Kidney (tissue), 14 donors: ENCODE measurements around the gene HELQ. TPM values are rescaled to one million over a fixed set of nuclear protein-coding genes. Genes with fewer than 3 reads are reported as not detected.

ENCODE experiments used
- DNase-seq, 5 donors: peaks; one replicate each; pipeline ENCODE4 v3.0.0-alpha.2; 2013 to 2020
- FAIRE-seq: peaks from 2 replicates; lab custom pipeline; 2012; peaks lifted over from hg19 to GRCh38; lab: Jason Lieb, UNC
- H3K27ac ChIP-seq, 2 donors: one replicate each; pipeline ENCODE4 v1.7.0; 2013; ENCODE audit warnings: low read depth in 2 of 2, low read length in 2 of 2, inconsistent platforms in 1 of 2
- H3K27me3 ChIP-seq: one replicate; pipeline ENCODE4 v1.7.1; 2013; ENCODE audit warnings: low read length, inconsistent platforms; ENCODE audit not compliant: control insufficient read depth, insufficient read depth
- H3K36me3 ChIP-seq, 3 donors: one replicate each; pipeline versions ENCODE4 v1.7.0 to v1.7.1; 2013; ENCODE audit warnings: low read length in 3 of 3, control low read depth in 1 of 3, inconsistent platforms in 1 of 3; ENCODE audit not compliant: insufficient read depth in 3 of 3, control insufficient read depth in 2 of 3
- H3K4me1 ChIP-seq, 3 donors: one replicate each; pipeline versions ENCODE4 v1.7.0 to v1.7.1; 2013; ENCODE audit warnings: low read length in 3 of 3, inconsistent platforms in 1 of 3, low read depth in 1 of 3; ENCODE audit not compliant: control insufficient read depth in 2 of 3, insufficient read depth in 2 of 3
- H3K4me3 ChIP-seq, 3 donors: one replicate each; pipeline versions ENCODE4 v1.7.0 to v1.8.1; 2013; ENCODE audit warnings: low read length in 3 of 3, control low read depth in 1 of 3, inconsistent platforms in 1 of 3
- H3K9ac ChIP-seq, 3 donors: one replicate each; pipeline versions ENCODE4 v1.7.0 to v1.7.1; 2013; ENCODE audit warnings: low read length in 3 of 3, control low read depth in 1 of 3, inconsistent platforms in 1 of 3
- H3K9me3 ChIP-seq, 3 donors: one replicate each; pipeline versions ENCODE4 v1.7.0 to v1.7.1; 2013; ENCODE audit warnings: low read length in 3 of 3, control low read depth in 1 of 3, inconsistent platforms in 1 of 3; ENCODE audit not compliant: control insufficient read depth in 2 of 3, insufficient read depth in 1 of 3
- intact Hi-C: fragments of 100-400 bp; cut with DNase I; formaldehyde crosslinking; loops from one replicate; pipeline ENCODE4 v1.11.1; 2022
- polyA plus RNA-seq: library from polyadenylated mRNA; stranded (reverse); fragments of 350-450 nt; fragmentation: Illumina TruSeq; extraction: RNeasy Lipid Tissue Mini Kit (QIAGEN cat#74804); gene quantifications from one replicate; pipeline ENCODE4 v1.2.3, GENCODE V29; 2014; ENCODE audit warnings: low read depth, low replicate concordance; ENCODE audit not compliant: insufficient read depth
- total RNA-seq: library from RNA; stranded (reverse); fragmentation: NEBNext Ultra II Directional; extraction: Animal tissue kit (Norgen Biotek cat#: 25700); gene quantifications from one replicate; pipeline ENCODE4 v1.2.1, GENCODE V29; 2021
- TF ChIP-seq, protein P1 (sequence below): IDR thresholded peaks from 3 replicates; pipeline ENCODE4 v1.5.1; 2012; ENCODE audit warnings: mild to moderate bottlenecking, moderate library complexity, borderline replicate concordance; ENCODE audit not compliant: insufficient read depth; ENCODE audit errors: extremely low read depth
- donor health status: control.
- donor health status: control.
- donor health status: control.
- donor health status: control.
- donor health status: control.
- donor health status: DM: yes; HTN: yes; CAD: no.
- donor health status: Normal renal cell carcinoma (clear cell type).

HELQ gene
- total and polyA plus RNA-seq, 2 donors from 2014 or later = 14.3 to 20.9 TPM

DNA sequence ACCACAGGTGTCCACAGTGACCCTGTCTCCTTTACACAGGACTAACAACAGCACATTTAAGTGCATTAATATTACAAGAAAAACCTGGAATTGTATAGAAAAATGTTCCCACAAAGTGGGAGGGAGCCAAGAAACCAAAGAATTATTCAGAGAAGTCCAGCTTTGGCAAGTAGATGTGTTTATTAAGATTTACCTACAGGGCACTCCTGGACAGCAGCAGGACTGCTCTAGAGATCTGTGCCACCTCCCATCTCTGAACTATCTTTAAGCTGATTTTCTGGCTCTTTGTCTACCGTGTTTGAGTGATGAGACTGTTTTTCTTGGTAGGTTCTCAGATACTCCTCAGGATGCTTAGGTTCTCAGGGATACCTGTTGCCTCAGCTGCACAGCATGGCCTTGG is 82.7 kb downstream of the HELQ start:
- Histone ChIP-seq H3K4me1 (peaks cover 0 to 8% (median 0%) of the 10 kb centered on the region in 3 donors), H3K27me3 (no peaks in the 10 kb centered on the region), H3K9me3 (no peaks in the 10 kb centered on the region), H3K4me3 (no peak overlapping the region), H3K27ac (peak overlapping the region in 1 of 2 donors; percentile 54), H3K36me3 (no peaks in the 10 kb centered on the region), H3K9ac (no peak overlapping the region)
- intact Hi-C loops = no loop called here
- FAIRE-seq (no peak), DNase-seq (no peak)
- TF ChIP-seq, protein P1, sequence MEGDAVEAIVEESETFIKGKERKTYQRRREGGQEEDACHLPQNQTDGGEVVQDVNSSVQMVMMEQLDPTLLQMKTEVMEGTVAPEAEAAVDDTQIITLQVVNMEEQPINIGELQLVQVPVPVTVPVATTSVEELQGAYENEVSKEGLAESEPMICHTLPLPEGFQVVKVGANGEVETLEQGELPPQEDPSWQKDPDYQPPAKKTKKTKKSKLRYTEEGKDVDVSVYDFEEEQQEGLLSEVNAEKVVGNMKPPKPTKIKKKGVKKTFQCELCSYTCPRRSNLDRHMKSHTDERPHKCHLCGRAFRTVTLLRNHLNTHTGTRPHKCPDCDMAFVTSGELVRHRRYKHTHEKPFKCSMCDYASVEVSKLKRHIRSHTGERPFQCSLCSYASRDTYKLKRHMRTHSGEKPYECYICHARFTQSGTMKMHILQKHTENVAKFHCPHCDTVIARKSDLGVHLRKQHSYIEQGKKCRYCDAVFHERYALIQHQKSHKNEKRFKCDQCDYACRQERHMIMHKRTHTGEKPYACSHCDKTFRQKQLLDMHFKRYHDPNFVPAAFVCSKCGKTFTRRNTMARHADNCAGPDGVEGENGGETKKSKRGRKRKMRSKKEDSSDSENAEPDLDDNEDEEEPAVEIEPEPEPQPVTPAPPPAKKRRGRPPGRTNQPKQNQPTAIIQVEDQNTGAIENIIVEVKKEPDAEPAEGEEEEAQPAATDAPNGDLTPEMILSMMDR = no peak

DNA sequence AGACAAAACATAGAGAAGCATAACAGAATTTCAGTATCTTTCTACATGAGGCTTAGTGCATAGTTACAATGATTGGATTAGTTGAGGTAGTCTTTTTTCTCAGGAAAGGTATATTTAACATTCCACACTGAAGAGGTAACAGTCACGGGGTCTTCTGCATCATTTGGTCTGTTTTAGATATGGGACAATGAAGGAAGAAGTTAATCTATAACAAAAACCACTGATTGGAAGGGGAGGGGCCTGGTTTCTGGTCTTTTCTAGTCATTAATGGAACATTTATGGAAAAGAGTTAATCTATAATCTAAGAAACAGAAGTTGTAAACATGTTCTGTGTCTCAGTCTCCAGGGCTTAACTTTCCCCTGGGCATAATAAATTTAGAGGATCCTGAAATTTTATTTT is 83.7 kb downstream of the HELQ start:
- intact Hi-C loops = no loop called here
- peaks cover 0 to 8% (median 0%) of the 10 kb centered on the region in 3 donors for H3K4me1 ChIP-seq
- H3K4me3 ChIP-seq = no peak overlapping the region
- no peaks in the 10 kb centered on the region for H3K36me3 ChIP-seq
- DNase-seq = peak in 1 of 5 donors; percentile 39
- H3K9ac ChIP-seq = no peak overlapping the region
- TF ChIP-seq, protein P1 = no peak
- FAIRE-seq = peak; percentile 8
- H3K9me3 ChIP-seq = peaks cover 0 to under 1% (median 0%) of the 10 kb centered on the region in 3 donors
- no peaks in the 10 kb centered on the region for H3K27me3 ChIP-seq
- no peak overlapping the region for H3K27ac ChIP-seq

DNA sequence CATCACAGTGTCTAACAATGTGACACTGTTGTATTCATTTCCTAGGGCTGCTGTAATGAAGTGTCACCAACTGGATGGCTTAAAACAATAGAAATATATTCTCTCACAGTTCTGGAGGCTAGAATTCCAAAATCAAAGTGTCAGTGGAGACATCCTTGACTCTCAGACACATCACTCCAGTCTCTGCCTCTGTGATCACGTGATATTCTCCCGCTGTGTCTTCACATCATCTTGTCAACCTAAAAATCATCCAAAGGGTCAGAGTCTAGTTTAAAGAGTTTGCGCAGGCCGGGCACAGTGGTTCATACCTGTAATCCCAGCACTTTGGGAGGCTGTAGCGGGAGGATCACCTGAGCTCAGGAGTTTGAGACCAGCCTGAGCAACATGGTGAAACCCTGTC is 84.4 kb downstream of the HELQ start:
- DNase-seq = no peak
- H3K9me3 ChIP-seq = peaks cover 0 to 1% (median 0%) of the 10 kb centered on the region in 3 donors
- no peak overlapping the region for H3K4me3 ChIP-seq
- no peaks in the 10 kb centered on the region for H3K36me3 ChIP-seq
- no peak overlapping the region for H3K9ac ChIP-seq
- TF ChIP-seq, protein P1 = no peak
- no peaks in the 10 kb centered on the region for H3K27me3 ChIP-seq
- H3K27ac ChIP-seq = peak overlapping the region in 1 of 2 donors; percentile 68
- peaks cover 0 to 8% (median 0%) of the 10 kb centered on the region in 3 donors for H3K4me1 ChIP-seq
- FAIRE-seq = no peak
- intact Hi-C loops = no loop called here

DNA sequence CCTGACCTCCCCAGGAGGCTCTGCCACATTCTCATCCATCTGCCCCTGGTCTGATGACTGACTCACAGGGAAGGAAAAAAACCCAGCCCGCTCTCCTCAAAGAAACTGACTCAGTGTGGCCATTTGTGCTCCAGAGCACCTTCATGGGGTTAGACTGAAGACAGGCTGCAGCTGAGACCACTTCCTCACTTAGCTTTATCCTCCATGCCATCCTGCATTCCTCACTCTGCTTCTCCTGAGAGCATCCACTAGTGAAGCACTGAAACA is 85.0 kb downstream of the HELQ start:
- peaks cover 0 to 1% (median 0%) of the 10 kb centered on the region in 3 donors for H3K9me3 ChIP-seq
- H3K36me3 ChIP-seq = no peaks in the 10 kb centered on the region
- H3K4me3 ChIP-seq = no peak overlapping the region
- DNase-seq (no peak), FAIRE-seq (no peak)
- H3K27me3 ChIP-seq = no peaks in the 10 kb centered on the region
- intact Hi-C loops = no loop called here
- peaks cover 0 to 8% (median 0%) of the 10 kb centered on the region in 3 donors for H3K4me1 ChIP-seq
- peak overlapping the region in 1 of 2 donors; percentile 68 for H3K27ac ChIP-seq
- no peak overlapping the region for H3K9ac ChIP-seq
- TF ChIP-seq, protein P1 = no peak
